Subcutaneous adipose tissue (tissue), 4 donors: ENCODE data around the gene TIMP2. TPM values are rescaled to one million over a fixed set of nuclear protein-coding genes. Genes with fewer than 3 reads are reported as not detected.

ENCODE experiments used
- CTCF ChIP-seq: fragments of 450-650 bp; IDR thresholded peaks from one replicate; pipeline ENCODE4 v1.5.1; 2016; ENCODE audit warnings: low read depth, mild to moderate bottlenecking, control low read depth, antibody characterized with exemption, moderate library complexity
- total RNA-seq, 4 donors: library from RNA; depleted of rRNA; stranded (reverse); fragments of >200 nt; gene quantifications; one replicate each; pipeline ENCODE4 v1.1.0, GENCODE V29; 2016

TIMP2 gene
- total RNA-seq, 4 donors from 2014 or later: 123 to 267 (median 233) TPM

GRCh38 chr17:78817123-78817522 is 108.1 kb downstream of the TIMP2 start:
- TF ChIP-seq CTCF: no peak

GRCh38 chr17:78815696-78816095 is 109.5 kb downstream of the TIMP2 start:
- no peak for TF ChIP-seq CTCF

GRCh38 chr17:78812855-78813254 is 112.3 kb downstream of the TIMP2 start:
- no peak for TF ChIP-seq CTCF

- no peak for TF ChIP-seq CTCF
These were observed 117.0 kb downstream of the TIMP2 start for GRCh38 chr17:78808163-78808562.

GRCh38 chr17:78806451-78806850 is 118.7 kb downstream of the TIMP2 start:
- TF ChIP-seq CTCF: no peak

- no peak for TF ChIP-seq CTCF
These were observed 119.9 kb downstream of the TIMP2 start for GRCh38 chr17:78805301-78805700.

GRCh38 chr17:78804777-78805176 is 120.4 kb downstream of the TIMP2 start:
- no peak for TF ChIP-seq CTCF
